IMR-90 (cell line): ENCODE results near the gene GCGR. TPM values are rescaled to one million over a fixed set of nuclear protein-coding genes. Genes with fewer than 3 reads are reported as not detected.
A peak's percentile ranks its signal among the peaks of the same experiment; 100 is the strongest.

ENCODE experiments used
- ATAC-seq: fragments of 200-7000 bp; cut with Tn5 transposase; 2 replicates; pipeline ENCODE4 v1.9.1; 2020; ENCODE audit warnings: low read depth, mild to moderate bottlenecking, moderate library complexity
- BruUV-seq: library from RNA; stranded (reverse); fragments of 400-500 nt; replicated peaks from 2 replicates; lab custom pipeline; 2021; lab: Mats Ljungman, UMichigan
- CTCF ChIA-PET: fragments of 300-600 bp; formaldehyde crosslinking; extraction: SDS; loops from one replicate; lab custom pipeline; 2021; ENCODE audit warnings: antibody characterized with exemption; lab: Yijun Ruan, JAX
- POLR2A ChIA-PET: fragments of 300-600 bp; sonication (Branson Sonifier 250); formaldehyde crosslinking; loops from one replicate; lab custom pipeline; 2022; ENCODE audit warnings: antibody characterized with exemption; ENCODE audit not compliant: unreplicated experiment; lab: Charles Lee
- DNase-seq: peaks from one replicate; pipeline ENCODE4 v3.0.0; 2013
- H2AFZ ChIP-seq: replicated peaks from 2 replicates; pipeline ENCODE3; 2013; ENCODE audit warnings: low read length, mild to moderate bottlenecking; ENCODE audit not compliant: poor library complexity
- H2AK5ac ChIP-seq: 2 replicates; pipeline ENCODE4 v1.6.1; 2013; ENCODE audit warnings: low read depth, low read length, inconsistent platforms
- H2AK9ac ChIP-seq: replicated peaks from 2 replicates; pipeline ENCODE3; 2013; ENCODE audit warnings: mild to moderate bottlenecking, low read depth, low read length, moderate library complexity; ENCODE audit not compliant: poor library complexity
- H2BK120ac ChIP-seq: 2 replicates; pipeline ENCODE4 v1.6.1; 2013; ENCODE audit warnings: low read depth, low read length, inconsistent platforms
- H2BK15ac ChIP-seq: 3 replicates; pipeline ENCODE4 v1.6.1; 2013; ENCODE audit warnings: low read depth, low read length, inconsistent platforms
- H2BK20ac ChIP-seq: 2 replicates; pipeline ENCODE4 v1.6.1; 2013; ENCODE audit warnings: low read depth, mild to moderate bottlenecking, inconsistent platforms, low read length, moderate library complexity
- H2BK5ac ChIP-seq: 2 replicates; pipeline ENCODE4 v1.6.1; 2013; ENCODE audit warnings: mild to moderate bottlenecking, low read depth, low read length, inconsistent platforms; ENCODE audit not compliant: poor library complexity, severe bottlenecking
- H3K14ac ChIP-seq: replicated peaks from 2 replicates; pipeline ENCODE4 v1.6.1; 2013; ENCODE audit warnings: low read depth, low read length, inconsistent platforms
- H3K18ac ChIP-seq: 2 replicates; pipeline ENCODE4 v1.6.1; 2013; ENCODE audit warnings: low read depth, low read length, control low read depth
- H3K23ac ChIP-seq: 2 replicates; pipeline ENCODE4 v1.6.1; 2013; ENCODE audit warnings: low read depth, low read length, inconsistent platforms
- H3K27ac ChIP-seq: 2 replicates; pipeline ENCODE4 v1.5.1; 2013; ENCODE audit warnings: mild to moderate bottlenecking, control low read depth, low read length; ENCODE audit not compliant: insufficient read depth
- H3K27me3 ChIP-seq: 2 replicates; pipeline ENCODE4 v1.6.1; 2013; ENCODE audit warnings: low read length; ENCODE audit not compliant: control insufficient read depth, insufficient read depth
- H3K36me3 ChIP-seq: 2 replicates; pipeline ENCODE4 v1.6.1; 2013; ENCODE audit warnings: low read length, mixed read lengths; ENCODE audit not compliant: control insufficient read depth, insufficient read depth
- H3K4ac ChIP-seq: 2 replicates; pipeline ENCODE4 v1.6.1; 2013; ENCODE audit warnings: low read depth, low read length, inconsistent platforms
- H3K4me1 ChIP-seq: 2 replicates; pipeline ENCODE4 v1.6.1; 2013; ENCODE audit warnings: low read length, mixed read lengths; ENCODE audit not compliant: control insufficient read depth, insufficient read depth
- H3K4me2 ChIP-seq: 2 replicates; pipeline ENCODE4 v1.6.1; 2013; ENCODE audit warnings: low read depth, mild to moderate bottlenecking, control low read depth, low read length, moderate library complexity
- H3K4me3 ChIP-seq: 2 replicates; pipeline ENCODE4 v1.5.1; 2013; ENCODE audit warnings: low read depth, mild to moderate bottlenecking, control low read depth, low read length, moderate library complexity; ENCODE audit not compliant: insufficient read depth
- H3K56ac ChIP-seq: 2 replicates; pipeline ENCODE4 v1.6.1; 2013; ENCODE audit warnings: low read length, inconsistent platforms; ENCODE audit not compliant: insufficient read depth; ENCODE audit errors: extremely low read depth
- H3K79me1 ChIP-seq, 2 experiments: 2 replicates each; pipeline ENCODE4 v1.6.1; 2013; ENCODE audit warnings: low read length in 2 of 2, inconsistent platforms in 1 of 2, low read depth in 1 of 2
- H3K9ac ChIP-seq: 2 replicates; pipeline ENCODE4 v1.6.1; 2013; ENCODE audit warnings: low read depth, low read length, control low read depth
- H3K9me1 ChIP-seq: 2 replicates; pipeline ENCODE4 v1.6.1; 2013; ENCODE audit warnings: low read length, inconsistent platforms; ENCODE audit not compliant: insufficient read depth
- H3K9me3 ChIP-seq: 2 replicates; pipeline ENCODE4 v1.6.1; 2013; ENCODE audit warnings: low read length; ENCODE audit not compliant: control insufficient read depth, insufficient read depth
- H4K20me1 ChIP-seq: 2 replicates; pipeline ENCODE4 v1.6.1; 2013; ENCODE audit warnings: low read length, inconsistent platforms; ENCODE audit not compliant: insufficient read depth
- H4K5ac ChIP-seq: 2 replicates; pipeline ENCODE4 v1.6.1; 2013; ENCODE audit warnings: mild to moderate bottlenecking, low read depth, low read length, control low read depth
- H4K8ac ChIP-seq, 2 experiments: 2 replicates each; pipeline ENCODE4 v1.6.1; 2013; ENCODE audit warnings: low read depth in 2 of 2, low read length in 2 of 2, control low read depth in 1 of 2, inconsistent platforms in 1 of 2
- H4K91ac ChIP-seq: 2 replicates; pipeline ENCODE4 v1.6.1; 2013; ENCODE audit warnings: low read depth, low read length, inconsistent platforms; ENCODE audit not compliant: insufficient read depth
- BHLHE40 ChIP-seq: fragments of 150-350 bp; IDR thresholded peaks from 2 replicates; pipeline ENCODE4 v1.6.1; 2016; ENCODE audit warnings: mild to moderate bottlenecking, low read depth, low read length
- MAZ ChIP-seq: IDR thresholded peaks from 2 replicates; pipeline ENCODE4 v1.6.1; 2012; ENCODE audit warnings: low read depth, mild to moderate bottlenecking, low read length, improper control_type of control experiment, moderate library complexity, borderline replicate concordance
- RFX5 ChIP-seq: IDR thresholded peaks from 2 replicates; pipeline ENCODE4 v1.8.0; 2012; ENCODE audit warnings: low read depth, mild to moderate bottlenecking, low read length, moderate library complexity
- SMC3 ChIP-seq: fragments of 150-350 bp; IDR thresholded peaks from 2 replicates; pipeline ENCODE4 v1.6.1; 2016; ENCODE audit warnings: low read depth, mild to moderate bottlenecking, antibody characterized with exemption, low read length, moderate library complexity
- WGBS, 2 experiments: methylation state at CpG; one replicate each; pipeline versions ENCODE4 v1.1.5 to v1.1.7; 2013; ENCODE audit warnings: missing lambda C conversion rate in 2 of 2; ENCODE audit not compliant: insufficient read length in 1 of 2; ENCODE audit errors: extremely low coverage in 2 of 2; 5-methylcytosine and 5-hydroxymethylcytosine counted together
- dilution Hi-C: fragments of 300-500 bp; cut with HindIII; formaldehyde crosslinking; loops from one replicate; pipeline ENCODE4 v1.14.3; 2018; ENCODE audit warnings: low sequenced_read_pairs; ENCODE audit not compliant: unreplicated experiment
- in situ Hi-C: fragments of 300-500 bp; cut with MboI; formaldehyde crosslinking; loops from 3 replicates; pipeline ENCODE4 v1.14.3; 2019; ENCODE audit warnings: low sequenced_read_pairs, inconsistent platforms, mixed read lengths
- intact Hi-C: fragments of 100-400 bp; cut with micrococcal nuclease; formaldehyde crosslinking; loops from 2 replicates; pipeline ENCODE4 v1.10.0; 2022
- polyA plus RNA-seq, 3 experiments: library from polyadenylated mRNA; depleted of rRNA; stranded (reverse); fragments of >200 nt; gene quantifications; 2 replicates each; pipeline ENCODE4 v1.2.3, GENCODE V29; 2012; ENCODE audit warnings: low replicate concordance in 1 of 3
- total RNA-seq: library from RNA; depleted of rRNA; stranded (reverse); fragments of >200 nt; gene quantifications from 2 replicates; pipeline ENCODE4 v1.2.3, GENCODE V29; 2012

Gene GCGR
- total and polyA plus RNA-seq, 2 of the 4 experiments (the other 2 are of a cell fraction), result not detected

- peak; percentile 33 for ATAC-seq
- POLR2A ChIA-PET, result interaction anchor here (0.6 kb wide), 1 partner anchor 50 kb away, joined by 5 read pairs; no protein-coding TSS in a partner anchor
Observed at GRCh38 chr17:81832608-81833159, 28.7 kb downstream of the GCGR start.

More at GRCh38 chr17:81832608-81833159, 28.7 kb downstream of the GCGR start:
- peaks cover 28% of the 10 kb centered on the region for H3K9me1 ChIP-seq
- peak overlapping the region; percentile 98 for H3K14ac ChIP-seq
- H3K23ac ChIP-seq, result peak overlapping the region; percentile 97
- peaks cover 7% of the 10 kb centered on the region; the same call in 1 of the 2 replicates for H3K36me3 ChIP-seq
- no peak for DNase-seq
- no TSS peak for BruUV-seq
- no peak for TF ChIP-seq MAZ
- TF ChIP-seq RFX5, result no peak
- TF ChIP-seq SMC3, result no peak
- peak; percentile 21; the same call in 1 of the 2 replicates for TF ChIP-seq BHLHE40
- CTCF ChIA-PET, result no interaction called here
- WGBS, 2 experiments, result 0% methylated on average over 23 of the region's 65 CpGs; no CpG with 5 or more reads in 1 of the 2 experiments
- H3K9ac ChIP-seq, result peak overlapping the region; percentile 93
- H3K27ac ChIP-seq, result peak overlapping the region; percentile 84
- dilution Hi-C loops (no loop called here), in situ Hi-C loops (no loop called here), intact Hi-C loops (no loop called here)
- H2AK9ac ChIP-seq, result peak overlapping the region; percentile 98
- H4K5ac ChIP-seq, result peak overlapping the region; percentile 87
- peak overlapping the region; percentile 53 for H2BK120ac ChIP-seq
- peak overlapping the region; percentile 85 for H3K4ac ChIP-seq
- no peak overlapping the region for H2BK15ac ChIP-seq
- H3K18ac ChIP-seq, result peak overlapping the region; percentile 66
- 0 out of 2 replicates have a peak overlapping the region, but pooled peaks have one; percentile 14 for H2BK20ac ChIP-seq
- H4K20me1 ChIP-seq, result peaks cover 29% of the 10 kb centered on the region
- peak overlapping the region; percentile 74 to 85 for H4K8ac ChIP-seq
- H3K9me3 ChIP-seq, result no peaks in the 10 kb centered on the region
- H3K56ac ChIP-seq, result peak overlapping the region; percentile 55; the same call in 1 of the 2 replicates
- peak overlapping the region; percentile 91 for H4K91ac ChIP-seq
- peak overlapping the region; percentile 99 for H3K4me2 ChIP-seq
- peak overlapping the region; percentile 72 for H2BK5ac ChIP-seq
- peak overlapping the region; percentile 87 for H3K4me3 ChIP-seq
- H3K4me1 ChIP-seq, result peaks cover 15% of the 10 kb centered on the region
- H3K79me1 ChIP-seq, result peaks cover 21 to 60% of the 10 kb centered on the region in 2 experiments
- peak overlapping the region; percentile 91 for H2AK5ac ChIP-seq
- H3K27me3 ChIP-seq, result no peaks in the 10 kb centered on the region
- peak overlapping the region; percentile 82 for H2AFZ ChIP-seq
